IPS-15b (cell line): ENCODE measurements around the gene SLC30A5.
"Not testable (repeated sequence)": the region's sequence is repeated elsewhere in the genome, so short reads cannot be mapped to it uniquely, and the experiment has no call there.

ENCODE experiments used
- H3K27me3 ChIP-seq: one replicate; pipeline ENCODE4 v1.6.1; 2013; ENCODE audit warnings: low read length; ENCODE audit not compliant: control insufficient read depth, insufficient read depth
- H3K36me3 ChIP-seq: one replicate; pipeline ENCODE4 v1.6.1; 2013; ENCODE audit warnings: low read length; ENCODE audit not compliant: control insufficient read depth, insufficient read depth
- H3K4me1 ChIP-seq: one replicate; pipeline ENCODE4 v1.6.1; 2013; ENCODE audit warnings: mild to moderate bottlenecking, low read length; ENCODE audit not compliant: control insufficient read depth, insufficient read depth
- H3K4me3 ChIP-seq: one replicate; pipeline ENCODE4 v1.5.1; 2013; ENCODE audit warnings: low read depth, low read length
- H3K9ac ChIP-seq: one replicate; pipeline ENCODE4 v1.6.1; 2013; ENCODE audit warnings: low read depth, mild to moderate bottlenecking, low read length
- H3K9me3 ChIP-seq: one replicate; pipeline ENCODE4 v1.6.1; 2013; ENCODE audit warnings: mild to moderate bottlenecking, low read length; ENCODE audit not compliant: control insufficient read depth, insufficient read depth

The SLC30A5 gene

GRCh38 chr5:69093771-69094482 is at the start of gene SLC30A5:
SLC30A5 (plus strand) TSS chr5:69094014; CDS start chr5:69094256, 242 bp downstream.
- H3K27me3 ChIP-seq: no peaks in the 10 kb centered on the region
- peaks cover 4% of the 10 kb centered on the region for H3K4me1 ChIP-seq
- H3K9me3 ChIP-seq: no peaks in the 10 kb centered on the region

GRCh38 chr5:69045213-69045612 is 48.6 kb upstream of the SLC30A5 start:
- H3K4me1 ChIP-seq, H3K9ac ChIP-seq, H3K9me3 ChIP-seq, H3K27me3 ChIP-seq, H3K36me3 ChIP-seq, H3K4me3 ChIP-seq: not testable (repeated sequence)

More at GRCh38 chr5:69093771-69094482, at the start of gene SLC30A5:
- Histone ChIP-seq H3K36me3 (peaks cover 6% of the 10 kb centered on the region), H3K4me3 (peak within 1 kb of the TSS; percentile 72), H3K9ac (peak within 1 kb of the TSS; percentile 82)

GRCh38 chr5:69046375-69046957 is 47.3 kb upstream of the SLC30A5 start:
- Histone ChIP-seq H3K9me3 (no peaks in the 10 kb centered on the region), H3K36me3 (no peaks in the 10 kb centered on the region), H3K4me3 (no peak overlapping the region), H3K27me3 (no peaks in the 10 kb centered on the region), H3K4me1 (no peaks in the 10 kb centered on the region), H3K9ac (no peak overlapping the region)

GRCh38 chr5:69048230-69048629 is 45.6 kb upstream of the SLC30A5 start:
- H3K9ac ChIP-seq: no peak overlapping the region
- H3K36me3 ChIP-seq: no peaks in the 10 kb centered on the region
- H3K9me3 ChIP-seq: no peaks in the 10 kb centered on the region
- H3K27me3 ChIP-seq: no peaks in the 10 kb centered on the region
- no peaks in the 10 kb centered on the region for H3K4me1 ChIP-seq
- H3K4me3 ChIP-seq: no peak overlapping the region

- Histone ChIP-seq H3K36me3 (no peaks in the 10 kb centered on the region), H3K9me3 (no peaks in the 10 kb centered on the region), H3K9ac (no peak overlapping the region), H3K27me3 (no peaks in the 10 kb centered on the region), H3K4me3 (no peak overlapping the region), H3K4me1 (no peaks in the 10 kb centered on the region)
These were observed 44.7 kb upstream of the SLC30A5 start for GRCh38 chr5:69049151-69049550.

- H3K36me3 ChIP-seq: no peaks in the 10 kb centered on the region
- H3K4me3 ChIP-seq: no peak overlapping the region
- no peaks in the 10 kb centered on the region for H3K9me3 ChIP-seq
- no peaks in the 10 kb centered on the region for H3K4me1 ChIP-seq
- H3K27me3 ChIP-seq: no peaks in the 10 kb centered on the region
- H3K9ac ChIP-seq: no peak overlapping the region
These were observed 44.0 kb upstream of the SLC30A5 start for GRCh38 chr5:69049796-69050195.

- no peak overlapping the region for H3K4me3 ChIP-seq
- no peaks in the 10 kb centered on the region for H3K27me3 ChIP-seq
- no peaks in the 10 kb centered on the region for H3K36me3 ChIP-seq
- no peaks in the 10 kb centered on the region for H3K4me1 ChIP-seq
- H3K9me3 ChIP-seq: no peaks in the 10 kb centered on the region
- no peak overlapping the region for H3K9ac ChIP-seq
These were observed 43.6 kb upstream of the SLC30A5 start for GRCh38 chr5:69050214-69050613.

- Histone ChIP-seq H3K27me3 (no peaks in the 10 kb centered on the region), H3K4me3 (no peak overlapping the region), H3K9me3 (no peaks in the 10 kb centered on the region), H3K4me1 (no peaks in the 10 kb centered on the region), H3K9ac (no peak overlapping the region), H3K36me3 (no peaks in the 10 kb centered on the region)
These were observed 41.6 kb upstream of the SLC30A5 start for GRCh38 chr5:69052181-69052580.

- Histone ChIP-seq H3K27me3 (no peaks in the 10 kb centered on the region), H3K4me3 (no peak overlapping the region), H3K4me1 (no peaks in the 10 kb centered on the region), H3K9ac (no peak overlapping the region), H3K36me3 (no peaks in the 10 kb centered on the region), H3K9me3 (no peaks in the 10 kb centered on the region)
These were observed 18.9 kb upstream of the SLC30A5 start for GRCh38 chr5:69074664-69075521.

GRCh38 chr5:69075522-69076179 is 18.2 kb upstream of the SLC30A5 start:
- H3K36me3 ChIP-seq: no peaks in the 10 kb centered on the region
- H3K27me3 ChIP-seq: no peaks in the 10 kb centered on the region
- H3K9me3 ChIP-seq: no peaks in the 10 kb centered on the region
- H3K4me1 ChIP-seq: no peaks in the 10 kb centered on the region
- no peak overlapping the region for H3K9ac ChIP-seq
- no peak overlapping the region for H3K4me3 ChIP-seq

GRCh38 chr5:69078921-69079540 is 14.8 kb upstream of the SLC30A5 start:
- Histone ChIP-seq H3K4me1 (peaks cover 2% of the 10 kb centered on the region), H3K4me3 (no peak overlapping the region), H3K9ac (no peak overlapping the region), H3K9me3 (no peaks in the 10 kb centered on the region), H3K36me3 (no peaks in the 10 kb centered on the region), H3K27me3 (no peaks in the 10 kb centered on the region)
